DMS 273 (cell line): ENCODE data around the gene ST6GALNAC5.
"Not testable (repeated sequence)": the region's sequence is repeated elsewhere in the genome, so short reads cannot be mapped to it uniquely, and the experiment has no call there.

Source experiments
- DNase-seq: peaks from one replicate; lab custom pipeline; 2025; ENCODE audit not compliant: unreplicated experiment; lab: John Stamatoyannopoulos, UW

ST6GALNAC5 gene

GRCh38 chr1:76933847-76934815 lies 66.9 kb downstream of the ST6GALNAC5 start:
- no peak for DNase-seq

- DNase-seq = no peak
Observed at GRCh38 chr1:76938304-76938703, 71.0 kb downstream of the ST6GALNAC5 start.

GRCh38 chr1:76939050-76939816 lies 72.0 kb downstream of the ST6GALNAC5 start:
- no peak for DNase-seq

- DNase-seq = no peak
Observed at GRCh38 chr1:76939817-76940216, 72.5 kb downstream of the ST6GALNAC5 start.

- no peak for DNase-seq
Observed at GRCh38 chr1:76940571-76941335, 73.5 kb downstream of the ST6GALNAC5 start.

- DNase-seq = no peak
Observed at GRCh38 chr1:76942549-76942948, 75.3 kb downstream of the ST6GALNAC5 start.

- no peak for DNase-seq
Observed at GRCh38 chr1:76944942-76945341, 77.7 kb downstream of the ST6GALNAC5 start.

GRCh38 chr1:76948846-76949245 lies 81.6 kb downstream of the ST6GALNAC5 start:
- DNase-seq = no peak

GRCh38 chr1:76949503-76949902 lies 82.2 kb downstream of the ST6GALNAC5 start:
- DNase-seq = no peak

- no peak for DNase-seq
Observed at GRCh38 chr1:76950306-76950705, 83.0 kb downstream of the ST6GALNAC5 start.

- no peak for DNase-seq
Observed at GRCh38 chr1:76951153-76951552, 83.9 kb downstream of the ST6GALNAC5 start.

- no peak for DNase-seq
Observed at GRCh38 chr1:76955652-76956051, 88.4 kb downstream of the ST6GALNAC5 start.

GRCh38 chr1:76957961-76958360 lies 90.7 kb downstream of the ST6GALNAC5 start:
- DNase-seq = no peak

GRCh38 chr1:76958828-76959227 lies 91.5 kb downstream of the ST6GALNAC5 start:
- DNase-seq = no peak

GRCh38 chr1:76959556-76959955 lies 92.3 kb downstream of the ST6GALNAC5 start:
- no peak for DNase-seq

- DNase-seq = no peak
Observed at GRCh38 chr1:76961181-76961819, 94.0 kb downstream of the ST6GALNAC5 start.

GRCh38 chr1:76961820-76962207 lies 94.5 kb downstream of the ST6GALNAC5 start:
- DNase-seq = no peak

GRCh38 chr1:76981267-76981666 lies 114.0 kb downstream of the ST6GALNAC5 start:
- DNase-seq = not testable (repeated sequence)

- DNase-seq = no peak
Observed at GRCh38 chr1:76989976-76990375, 122.7 kb downstream of the ST6GALNAC5 start.

- DNase-seq = no peak
Observed at GRCh38 chr1:76993036-76993435, 125.8 kb downstream of the ST6GALNAC5 start.
